ENCODE measurements around the gene PLA1A.

DNA sequence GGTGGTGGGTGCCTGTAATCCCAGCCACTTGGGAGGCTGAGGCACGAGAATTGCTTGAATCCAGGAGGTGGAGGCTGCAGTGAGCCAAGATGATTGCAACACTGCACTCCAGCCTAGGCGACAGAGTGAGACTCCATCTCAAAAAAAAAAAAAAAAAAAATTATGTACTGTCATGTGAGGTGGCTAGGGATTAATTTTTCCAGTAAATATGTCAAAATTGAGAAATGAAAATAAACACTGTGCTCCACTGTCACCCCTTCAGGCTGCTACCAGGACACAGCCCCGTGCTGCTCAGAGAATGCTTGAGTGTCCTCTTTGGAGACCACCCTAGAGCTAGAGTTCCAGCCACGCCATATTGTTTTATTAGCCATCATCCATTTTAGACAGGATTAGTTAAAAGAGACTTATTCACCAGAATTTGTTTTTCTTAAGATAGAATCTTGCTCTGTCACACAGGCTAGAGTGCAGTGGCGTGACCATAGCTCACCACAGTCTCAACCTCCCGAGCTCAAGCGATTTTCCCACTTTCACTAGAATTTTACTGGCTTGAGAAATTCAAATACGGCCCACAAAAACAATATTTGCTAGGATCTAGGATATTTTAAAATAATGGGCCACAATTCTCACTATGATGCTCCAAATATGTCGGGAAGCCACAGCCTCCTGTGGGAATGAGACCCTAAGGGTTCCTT lies 38.9 kb upstream of the PLA1A start:
- TF ChIP-seq, protein P1, sequence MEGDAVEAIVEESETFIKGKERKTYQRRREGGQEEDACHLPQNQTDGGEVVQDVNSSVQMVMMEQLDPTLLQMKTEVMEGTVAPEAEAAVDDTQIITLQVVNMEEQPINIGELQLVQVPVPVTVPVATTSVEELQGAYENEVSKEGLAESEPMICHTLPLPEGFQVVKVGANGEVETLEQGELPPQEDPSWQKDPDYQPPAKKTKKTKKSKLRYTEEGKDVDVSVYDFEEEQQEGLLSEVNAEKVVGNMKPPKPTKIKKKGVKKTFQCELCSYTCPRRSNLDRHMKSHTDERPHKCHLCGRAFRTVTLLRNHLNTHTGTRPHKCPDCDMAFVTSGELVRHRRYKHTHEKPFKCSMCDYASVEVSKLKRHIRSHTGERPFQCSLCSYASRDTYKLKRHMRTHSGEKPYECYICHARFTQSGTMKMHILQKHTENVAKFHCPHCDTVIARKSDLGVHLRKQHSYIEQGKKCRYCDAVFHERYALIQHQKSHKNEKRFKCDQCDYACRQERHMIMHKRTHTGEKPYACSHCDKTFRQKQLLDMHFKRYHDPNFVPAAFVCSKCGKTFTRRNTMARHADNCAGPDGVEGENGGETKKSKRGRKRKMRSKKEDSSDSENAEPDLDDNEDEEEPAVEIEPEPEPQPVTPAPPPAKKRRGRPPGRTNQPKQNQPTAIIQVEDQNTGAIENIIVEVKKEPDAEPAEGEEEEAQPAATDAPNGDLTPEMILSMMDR (IDR thresholded peaks at IDR 0.05), result no peak
- no peak for TF ChIP-seq POLR2AphosphoS5 (IDR thresholded peaks at IDR 0.05)

All from prostate gland (tissue), 2 donors.